ENCODE measurements around the gene C11orf91. TPM values are rescaled to one million over a fixed set of nuclear protein-coding genes. Genes with fewer than 3 reads are reported as not detected.
"Not testable (repeated sequence)": the region's sequence is repeated elsewhere in the genome, so short reads cannot be mapped to it uniquely, and the experiment has no call there.

C11orf91 gene
- total RNA-seq, 1 donor from 2014 or later = 0.65 TPM

DNA sequence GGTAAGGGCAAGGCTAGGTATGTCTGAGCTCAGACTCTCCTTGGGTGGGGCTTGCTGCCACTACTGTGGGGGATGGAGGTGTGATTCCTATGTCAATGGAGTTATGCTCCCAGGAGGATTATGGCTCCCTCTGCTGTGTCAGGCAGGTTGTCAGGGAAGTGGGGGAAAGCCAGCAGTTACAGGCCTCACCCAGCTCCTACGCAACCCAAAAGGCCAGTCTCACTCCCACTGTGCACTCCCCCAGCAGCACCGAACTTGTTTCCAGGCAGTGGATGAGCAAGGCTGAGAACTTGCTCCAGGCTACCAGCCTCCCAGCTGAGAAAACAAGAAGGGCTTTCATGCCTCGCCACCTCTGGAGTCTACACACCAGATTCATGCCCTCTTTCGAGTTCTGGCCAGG lies 18.2 kb downstream of the C11orf91 start:
- Mint-ChIP-seq H3K4me3 (no peak overlapping the region), H3K9me3 (peaks cover 18% of the 10 kb centered on the region), H3K27ac (no peak overlapping the region), H3K27me3 (ENCODE audit: low read depth) (peaks cover 39% of the 10 kb centered on the region), H3K36me3 (peaks cover 1% of the 10 kb centered on the region), H3K4me1 (no peaks in the 10 kb centered on the region)
- TF ChIP-seq, protein P1, sequence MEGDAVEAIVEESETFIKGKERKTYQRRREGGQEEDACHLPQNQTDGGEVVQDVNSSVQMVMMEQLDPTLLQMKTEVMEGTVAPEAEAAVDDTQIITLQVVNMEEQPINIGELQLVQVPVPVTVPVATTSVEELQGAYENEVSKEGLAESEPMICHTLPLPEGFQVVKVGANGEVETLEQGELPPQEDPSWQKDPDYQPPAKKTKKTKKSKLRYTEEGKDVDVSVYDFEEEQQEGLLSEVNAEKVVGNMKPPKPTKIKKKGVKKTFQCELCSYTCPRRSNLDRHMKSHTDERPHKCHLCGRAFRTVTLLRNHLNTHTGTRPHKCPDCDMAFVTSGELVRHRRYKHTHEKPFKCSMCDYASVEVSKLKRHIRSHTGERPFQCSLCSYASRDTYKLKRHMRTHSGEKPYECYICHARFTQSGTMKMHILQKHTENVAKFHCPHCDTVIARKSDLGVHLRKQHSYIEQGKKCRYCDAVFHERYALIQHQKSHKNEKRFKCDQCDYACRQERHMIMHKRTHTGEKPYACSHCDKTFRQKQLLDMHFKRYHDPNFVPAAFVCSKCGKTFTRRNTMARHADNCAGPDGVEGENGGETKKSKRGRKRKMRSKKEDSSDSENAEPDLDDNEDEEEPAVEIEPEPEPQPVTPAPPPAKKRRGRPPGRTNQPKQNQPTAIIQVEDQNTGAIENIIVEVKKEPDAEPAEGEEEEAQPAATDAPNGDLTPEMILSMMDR (IDR thresholded peaks at IDR 0.05; ENCODE audit: unreplicated experiment) = no peak
- no peak for DNase-seq (ENCODE audit: low spot score in 2 of 2, unreplicated experiment in 2 of 2)

DNA sequence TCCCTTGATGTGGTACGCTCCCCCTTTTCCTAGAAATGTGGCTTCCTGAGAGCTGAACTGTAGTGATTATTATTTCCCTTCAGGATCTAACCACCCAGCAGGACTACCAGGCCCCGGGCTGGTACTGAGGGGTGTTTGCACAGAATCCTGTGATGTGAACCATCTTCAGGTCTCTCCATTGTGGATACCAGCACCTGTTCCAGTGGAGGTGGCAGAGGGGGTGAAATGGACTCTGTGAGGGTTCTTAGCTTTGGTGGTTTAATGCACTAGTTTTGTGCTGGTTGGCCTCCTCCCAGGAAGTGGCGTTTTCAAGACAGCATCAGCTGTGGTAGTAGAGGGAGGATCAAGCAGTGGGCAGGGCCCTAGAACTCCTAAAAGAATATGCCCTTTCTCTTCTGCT lies 18.6 kb downstream of the C11orf91 start:
- Mint-ChIP-seq H3K36me3 (peaks cover 1% of the 10 kb centered on the region), H3K27me3 (ENCODE audit: low read depth) (peaks cover 42% of the 10 kb centered on the region), H3K9me3 (peaks cover 22% of the 10 kb centered on the region), H3K4me3 (no peak overlapping the region), H3K27ac (no peak overlapping the region), H3K4me1 (no peaks in the 10 kb centered on the region)
- TF ChIP-seq, protein P1 (IDR thresholded peaks at IDR 0.05; ENCODE audit: unreplicated experiment) = no peak
- DNase-seq (ENCODE audit: low spot score in 2 of 2, unreplicated experiment in 2 of 2) = no peak

DNA sequence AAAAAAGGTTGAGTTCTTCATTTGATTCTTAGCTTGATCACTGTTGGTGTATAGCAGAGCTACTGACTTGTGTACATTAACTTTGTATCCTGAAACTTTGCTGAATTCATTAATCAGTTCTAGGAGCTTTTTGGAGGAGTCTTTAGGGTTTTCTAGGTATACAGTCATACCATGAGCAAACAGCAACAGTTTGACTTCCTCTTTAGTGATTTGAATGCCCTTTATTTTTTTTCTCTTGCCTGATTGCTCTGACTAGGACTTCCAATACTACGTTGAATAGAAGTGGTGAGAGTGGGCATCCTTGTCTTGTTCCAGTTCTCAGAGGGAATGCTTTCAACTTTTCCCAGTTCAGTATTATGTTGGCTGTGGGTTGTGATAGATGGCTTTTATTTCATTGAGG lies 22.0 kb downstream of the C11orf91 start:
- not testable (repeated sequence) for H3K4me3 Mint-ChIP-seq; DNase-seq (ENCODE audit: low spot score in 2 of 2, unreplicated experiment in 2 of 2); H3K36me3 Mint-ChIP-seq; H3K27ac Mint-ChIP-seq; H3K4me1 Mint-ChIP-seq
- Mint-ChIP-seq H3K27me3 (ENCODE audit: low read depth) (peaks cover 42% of the 10 kb centered on the region), H3K9me3 (peaks cover 22% of the 10 kb centered on the region)

DNA sequence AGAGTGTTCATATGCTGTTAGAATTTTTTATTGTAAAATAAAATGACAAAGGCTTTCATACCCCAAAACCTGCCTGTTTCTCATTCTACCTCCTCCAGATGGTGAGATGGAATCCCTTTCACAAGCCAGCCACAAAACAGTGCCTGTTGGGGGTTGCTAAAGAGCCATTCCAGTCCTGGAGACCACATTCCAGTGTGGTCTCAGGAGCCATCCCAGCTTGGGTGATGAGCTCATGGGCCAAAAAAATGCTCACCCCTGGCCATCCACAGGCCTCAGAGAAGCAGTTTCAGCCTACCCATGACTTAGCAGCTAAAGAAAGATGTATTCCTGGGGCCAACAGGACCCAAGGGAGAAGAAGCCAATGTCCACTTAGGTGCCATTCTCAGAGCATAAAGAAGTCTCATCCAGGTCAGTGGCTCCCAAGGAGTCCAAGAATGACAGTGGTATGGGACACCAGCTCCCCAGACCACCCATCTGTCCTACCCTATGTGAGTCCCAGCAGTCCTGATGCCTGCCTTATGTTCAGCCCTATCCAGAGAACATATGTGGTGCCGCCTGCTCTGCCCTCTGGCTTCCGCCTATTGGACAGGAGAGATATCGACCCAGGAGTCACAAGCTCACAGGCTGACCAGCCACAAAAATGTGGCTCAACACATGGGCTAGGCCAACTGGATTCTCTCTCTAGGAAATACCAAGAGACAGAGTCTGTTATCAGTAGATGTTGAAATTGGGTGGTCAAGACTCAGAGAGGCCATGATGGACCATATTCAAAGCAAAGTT lies 26.4 kb downstream of the C11orf91 start:
- H3K27ac Mint-ChIP-seq = no peak overlapping the region
- H3K4me1 Mint-ChIP-seq = no peaks in the 10 kb centered on the region
- DNase-seq (ENCODE audit: low spot score in 2 of 2, unreplicated experiment in 2 of 2) = no peak

DNA sequence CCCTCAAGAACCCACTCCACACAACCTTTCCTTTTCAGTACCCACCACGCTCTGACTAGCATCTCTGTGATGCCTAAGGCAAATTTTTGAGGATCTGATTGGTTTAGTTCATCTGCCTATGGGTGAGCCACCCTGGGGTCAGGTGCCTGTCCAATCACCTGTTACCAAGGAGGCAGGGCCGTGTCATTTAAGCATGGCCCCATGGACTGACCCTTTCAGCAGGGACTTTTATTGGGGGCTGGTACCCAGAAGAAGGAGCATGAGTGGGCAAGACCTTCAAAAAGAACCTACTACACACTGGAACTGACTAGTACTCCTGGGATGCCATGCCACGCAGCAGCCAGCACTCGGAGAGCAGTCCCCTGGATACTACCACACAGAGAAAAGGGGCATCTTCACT lies 28.4 kb downstream of the C11orf91 start:
- Mint-ChIP-seq H3K36me3 (no peaks in the 10 kb centered on the region), H3K4me3 (no peak overlapping the region), H3K4me1 (no peaks in the 10 kb centered on the region), H3K27me3 (ENCODE audit: low read depth) (peaks cover 1% of the 10 kb centered on the region), H3K27ac (no peak overlapping the region), H3K9me3 (peaks cover 2% of the 10 kb centered on the region)
- TF ChIP-seq, protein P1 (IDR thresholded peaks at IDR 0.05; ENCODE audit: unreplicated experiment) = no peak
- DNase-seq (ENCODE audit: low spot score in 2 of 2, unreplicated experiment in 2 of 2) = no peak

More for the DNA sequence above, 26.4 kb downstream of the C11orf91 start:
- Mint-ChIP-seq H3K4me3 (no peak overlapping the region), H3K9me3 (peaks cover 13% of the 10 kb centered on the region), H3K36me3 (peaks cover 1% of the 10 kb centered on the region), H3K27me3 (ENCODE audit: low read depth) (peaks cover 17% of the 10 kb centered on the region)
- TF ChIP-seq, protein P1 (IDR thresholded peaks at IDR 0.05; ENCODE audit: unreplicated experiment) = no peak

DNA sequence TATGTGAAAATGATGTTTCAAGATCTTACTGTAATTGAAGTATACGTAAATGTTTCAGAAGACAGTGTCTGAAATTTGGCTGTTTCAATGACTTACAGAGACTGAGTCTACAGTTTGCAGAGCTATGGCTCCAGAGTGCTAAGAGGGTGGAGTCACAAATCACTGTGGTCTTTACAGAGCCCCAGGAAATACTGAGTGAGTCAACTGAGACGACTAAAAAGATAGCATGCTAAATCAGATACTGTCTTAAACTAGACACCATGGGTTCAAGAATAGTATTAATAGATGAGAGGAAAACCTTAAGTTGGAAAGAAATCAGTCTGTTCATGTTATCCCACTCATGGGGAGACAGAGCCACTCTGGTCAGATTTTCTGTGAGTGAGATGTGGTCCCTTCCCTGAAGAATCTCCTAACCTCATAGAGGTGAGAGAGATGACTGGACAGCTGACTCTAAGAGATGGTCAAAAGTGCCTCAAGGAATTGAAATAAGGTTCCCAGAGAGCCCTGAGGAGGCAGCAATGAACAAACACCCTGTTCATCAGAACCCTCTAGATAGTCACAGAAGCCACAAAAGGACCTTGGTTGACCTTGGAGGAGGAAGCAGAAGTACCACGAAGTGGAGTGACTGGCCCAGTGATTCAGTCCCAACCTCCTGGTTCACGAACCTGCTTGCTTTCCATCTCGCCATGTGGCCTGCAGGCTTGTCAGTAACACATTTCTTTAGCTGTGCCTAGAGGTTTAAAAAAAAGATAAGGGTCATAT lies 30.2 kb downstream of the C11orf91 start:
- no peak overlapping the region for H3K4me3 Mint-ChIP-seq
- no peaks in the 10 kb centered on the region for H3K36me3 Mint-ChIP-seq
- no peak overlapping the region for H3K27ac Mint-ChIP-seq
- no peaks in the 10 kb centered on the region for H3K9me3 Mint-ChIP-seq
- no peaks in the 10 kb centered on the region for H3K4me1 Mint-ChIP-seq
- no peaks in the 10 kb centered on the region for H3K27me3 Mint-ChIP-seq (ENCODE audit: low read depth)
- DNase-seq (ENCODE audit: low spot score in 2 of 2, unreplicated experiment in 2 of 2) = no peak
- TF ChIP-seq, protein P1 (IDR thresholded peaks at IDR 0.05; ENCODE audit: unreplicated experiment) = no peak

Data from mesothelial cell of epicardium (in vitro differentiated cells).